ENCODE data around the gene PBX3. TPM values are rescaled to one million over a fixed set of nuclear protein-coding genes. Genes with fewer than 3 reads are reported as not detected.

PBX3 gene
- total RNA-seq, 2 experiments from 2014 or later: 25.3 to 30.8 TPM

GRCh38 chr9:125883565-125884217 lies 136.5 kb downstream of the PBX3 start:
- no peak for ATAC-seq (ENCODE audit: poor library complexity)
- peaks cover 6% of the 10 kb centered on the region for H3K4me1 Mint-ChIP-seq (ENCODE audit: low read depth)
- intact Hi-C loops (cut with DNase I, micrococcal nuclease): no loop called here

DNA sequence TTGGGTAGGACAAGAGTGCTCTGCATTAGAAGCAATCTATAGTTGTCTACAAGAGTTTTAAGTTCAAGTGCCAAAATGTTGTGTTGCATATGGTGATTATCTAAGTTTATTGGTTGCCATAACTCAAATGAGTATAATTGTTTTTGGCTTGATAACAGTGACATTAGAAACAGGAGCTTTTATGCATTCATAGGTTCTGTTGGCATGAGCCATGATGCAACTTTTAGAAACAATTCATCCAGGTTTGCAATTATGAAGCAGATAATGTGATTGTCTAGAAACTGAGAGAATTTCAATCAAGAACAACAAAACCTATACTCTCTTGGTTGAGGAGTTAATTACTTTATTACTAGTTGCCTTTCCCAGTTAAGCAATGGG lies 137.0 kb downstream of the PBX3 start:
- H3K27ac ChIP-seq (ENCODE audit: low read depth in 1 of 2, low read length in 2 of 2): no peak overlapping the region
- ATAC-seq (ENCODE audit: poor library complexity) (no peak), DNase-seq (no peak)
- H3K9me3 ChIP-seq (ENCODE audit: control insufficient read depth in 1 of 2, insufficient read depth in 1 of 2, low read length in 2 of 2): peaks cover 0 to 3% of the 10 kb centered on the region in 2 experiments
- H3K4me1 ChIP-seq (ENCODE audit: insufficient read depth, low read length): peaks cover 3% of the 10 kb centered on the region
- intact Hi-C loops (cut with DNase I, micrococcal nuclease): no loop called here
- H3K4me3 Mint-ChIP-seq: no peak overlapping the region
- peaks cover 17% of the 10 kb centered on the region for H3K27me3 Mint-ChIP-seq
- H3K27me3 ChIP-seq (ENCODE audit: control insufficient read depth in 1 of 2, insufficient read depth in 2 of 2, low read length in 2 of 2): peaks cover 2 to 4% of the 10 kb centered on the region in 2 experiments
- no peak for TF ChIP-seq CTCF (IDR thresholded peaks at IDR 0.05)
- no peaks in the 10 kb centered on the region for H3K9me3 Mint-ChIP-seq
- H3K36me3 Mint-ChIP-seq (ENCODE audit: low read depth): no peaks in the 10 kb centered on the region
- no peaks in the 10 kb centered on the region for H3K36me3 ChIP-seq (ENCODE audit: insufficient read depth, low read length)
- CTCF ChIA-PET: no interaction called here
- no peak overlapping the region for H3K27ac Mint-ChIP-seq
- H3K4me1 Mint-ChIP-seq (ENCODE audit: low read depth): peaks cover 12% of the 10 kb centered on the region
- POLR2A ChIA-PET: no interaction called here
- no peak overlapping the region for H3K4me3 ChIP-seq (ENCODE audit: low read length)

More at GRCh38 chr9:125883565-125884217, 136.5 kb downstream of the PBX3 start:
- ChIA-PET POLR2A (no interaction called here), CTCF (no interaction called here)
- Mint-ChIP-seq H3K36me3 (ENCODE audit: low read depth) (no peaks in the 10 kb centered on the region), H3K27ac (no peak overlapping the region), H3K9me3 (no peaks in the 10 kb centered on the region), H3K27me3 (peaks cover 12% of the 10 kb centered on the region), H3K4me3 (no peak overlapping the region)
- DNase-seq: no peak
- Histone ChIP-seq H3K4me1 (ENCODE audit: insufficient read depth, low read length) (no peaks in the 10 kb centered on the region), H3K36me3 (ENCODE audit: insufficient read depth, low read length) (no peaks in the 10 kb centered on the region), H3K27ac (ENCODE audit: low read depth in 1 of 2, low read length in 2 of 2) (no peak overlapping the region), H3K9me3 (ENCODE audit: control insufficient read depth in 1 of 2, insufficient read depth in 1 of 2, low read length in 2 of 2) (no peaks in the 10 kb centered on the region), H3K27me3 (ENCODE audit: control insufficient read depth in 1 of 2, insufficient read depth in 2 of 2, low read length in 2 of 2) (no peaks in the 10 kb centered on the region), H3K4me3 (ENCODE audit: low read length) (no peak overlapping the region)
- TF ChIP-seq CTCF (IDR thresholded peaks at IDR 0.05): no peak

GRCh38 chr9:125885405-125886034 lies 138.3 kb downstream of the PBX3 start:
- Histone ChIP-seq H3K4me3 (ENCODE audit: low read length) (no peak overlapping the region), H3K4me1 (ENCODE audit: insufficient read depth, low read length) (peaks cover 9% of the 10 kb centered on the region), H3K27me3 (ENCODE audit: control insufficient read depth in 1 of 2, insufficient read depth in 2 of 2, low read length in 2 of 2) (peaks cover 10 to 13% of the 10 kb centered on the region in 2 experiments), H3K9me3 (ENCODE audit: control insufficient read depth in 1 of 2, insufficient read depth in 1 of 2, low read length in 2 of 2) (peaks cover 0 to 4% of the 10 kb centered on the region in 2 experiments), H3K36me3 (ENCODE audit: insufficient read depth, low read length) (no peaks in the 10 kb centered on the region), H3K27ac (ENCODE audit: low read depth in 1 of 2, low read length in 2 of 2) (no peak overlapping the region)
- ChIA-PET POLR2A (no interaction called here), CTCF (no interaction called here)
- Mint-ChIP-seq H3K4me3 (no peak overlapping the region), H3K36me3 (ENCODE audit: low read depth) (no peaks in the 10 kb centered on the region), H3K9me3 (no peaks in the 10 kb centered on the region), H3K4me1 (ENCODE audit: low read depth) (peaks cover 19% of the 10 kb centered on the region), H3K27ac (no peak overlapping the region), H3K27me3 (peaks cover 28% of the 10 kb centered on the region)
- no peak for DNase-seq
- no peak for TF ChIP-seq CTCF (IDR thresholded peaks at IDR 0.05)
- ATAC-seq (ENCODE audit: poor library complexity): no peak
- intact Hi-C loops (cut with DNase I, micrococcal nuclease): loop anchor here in 1 of 2 experiments (5.0 kb wide), 3 partner anchors 33 to 138 kb away; partner anchors contain the start of gene PBX3

All from CD4-positive, alpha-beta T cell (primary cell).